ENCODE data around the gene DDX1. TPM values are rescaled to one million over a fixed set of nuclear protein-coding genes. Genes with fewer than 3 reads are reported as not detected.
"Not testable (repeated sequence)": the region's sequence is repeated elsewhere in the genome, so short reads cannot be mapped to it uniquely, and the experiment has no call there.

Gene DDX1
- total and polyA plus RNA-seq, 9 of the 15 experiments (the other 6 are each of a cell fraction or from before 2014, with no cell fraction given), result 116 to 277 (median 232) TPM

DNA sequence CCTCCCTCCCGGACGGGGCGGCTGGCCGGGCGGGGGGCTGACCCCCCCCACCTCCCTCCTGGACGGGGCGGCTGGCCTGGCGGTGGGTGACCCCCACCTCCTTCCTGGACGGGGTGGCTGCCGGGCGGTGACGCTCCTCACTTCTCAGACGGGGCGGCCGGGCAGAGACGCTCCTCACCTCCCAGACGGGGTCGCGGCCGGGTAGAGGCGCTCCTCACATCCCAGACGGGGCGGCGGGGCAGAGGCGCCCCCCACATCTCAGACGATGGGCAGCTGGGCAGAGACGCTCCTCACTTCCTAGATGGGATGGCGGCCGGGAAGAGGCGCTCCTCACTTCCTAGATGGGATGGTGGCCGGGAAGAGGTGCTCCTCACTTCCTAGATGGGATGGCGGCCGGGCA is 20.4 kb downstream of the DDX1 start:
- not testable (repeated sequence) for ATAC-seq
- peaks cover 74% of the 10 kb centered on the region for H3K36me3 ChIP-seq (ENCODE audit: control insufficient read depth, insufficient read depth, low read length)

DNA sequence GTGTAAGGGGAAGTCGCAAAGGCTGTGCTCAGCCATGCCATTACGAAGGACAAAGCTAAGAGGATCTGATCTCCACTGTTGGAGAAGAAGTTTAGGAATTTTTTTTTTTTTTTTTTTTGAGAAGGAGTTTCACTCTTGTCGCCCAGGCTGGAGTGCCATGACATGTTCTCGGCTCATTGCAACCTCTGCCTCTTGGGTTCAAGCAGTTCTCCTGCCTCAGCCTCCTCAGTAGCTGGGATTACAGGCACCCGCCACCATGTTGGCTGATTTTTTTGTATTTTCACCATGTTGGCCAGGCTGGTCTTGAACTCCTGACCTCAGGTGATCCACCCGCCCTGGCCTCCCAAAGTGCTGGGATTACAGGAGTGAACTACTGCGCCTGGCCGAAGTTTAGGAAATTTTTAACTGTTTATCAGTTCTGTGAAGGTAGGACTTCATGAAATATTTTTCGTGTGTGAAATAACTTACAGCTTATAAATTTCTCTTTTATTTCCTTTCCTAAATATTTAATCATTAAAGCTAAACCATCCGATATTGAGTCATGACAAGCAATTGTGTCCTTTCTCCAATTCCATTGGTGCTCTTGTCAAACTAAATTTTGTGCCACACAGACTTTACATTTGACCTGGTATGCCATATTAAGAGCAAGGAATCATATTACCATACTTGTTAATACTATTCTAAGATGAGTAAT is 22.2 kb downstream of the DDX1 start:
- H3K27ac ChIP-seq (ENCODE audit: extremely low read depth, low read depth, low read length), result no peak overlapping the region; the same call in 2 of the 3 replicates
- no peak overlapping the region for H3K4me2 ChIP-seq (ENCODE audit: insufficient read depth, low read length)
- no TSS peak for BruUV-seq (replicated peaks)
- H3K9me3 ChIP-seq (replicated peaks; ENCODE audit: control insufficient read depth, insufficient read depth, low read depth, low read length), result no peaks in the 10 kb centered on the region
- TF ChIP-seq SMAD2 (IDR thresholded peaks at IDR 0.05; ENCODE audit: low read depth, low read length) (no peak), HDAC3 (IDR thresholded peaks at IDR 0.05; ENCODE audit: borderline replicate concordance, partially characterized antibody) (no peak), SUPT5H (IDR thresholded peaks at IDR 0.05) (peak; percentile 22; the same call in 1 of the 2 replicates)
- H4K20me1 ChIP-seq (replicated peaks; ENCODE audit: control insufficient read depth, insufficient read depth, low read length), result no peaks in the 10 kb centered on the region
- H3K27me3 ChIP-seq (ENCODE audit: control insufficient read depth in 2 of 2, insufficient read depth in 2 of 2, low read length in 2 of 2), result no peaks in the 10 kb centered on the region
- ATAC-seq (peak; percentile 33; the same call in 1 of the 3 replicates), FAIRE-seq (no peak), DNase-seq (ENCODE audit: extremely low read depth in 1 of 4, low spot score in 3 of 4) (no peak)
- WGBS (ENCODE audit: insufficient coverage, low coverage, missing lambda C conversion rate), result 86% methylated on average over 9 of the region's 10 CpGs
- H3K36me3 ChIP-seq (ENCODE audit: control insufficient read depth, insufficient read depth, low read length), result peaks cover 74% of the 10 kb centered on the region
- no peak overlapping the region for H3K4me3 ChIP-seq
- no peaks in the 10 kb centered on the region; the same call in 2 of the 3 replicates for H3K79me2 ChIP-seq (ENCODE audit: control insufficient read depth, insufficient read depth, low read length)
- H3K9ac ChIP-seq (ENCODE audit: insufficient read depth in 1 of 2, low read depth in 2 of 2, low read length in 2 of 2), result no peak overlapping the region
- intact Hi-C loops (cut with micrococcal nuclease), result no loop called here
- H3K9me1 ChIP-seq (ENCODE audit: control insufficient read depth, insufficient read depth, low read length), result peaks cover 3% of the 10 kb centered on the region
- no peak overlapping the region for H2AFZ ChIP-seq (ENCODE audit: low read depth, low read length)
- ChIA-PET POLR2A (interaction anchor here (0.6 to 1.6 kb wide), 5 partner anchors 10 to 758 kb away, joined by 3 to 4 read pairs (median 3); partner anchors contain the start of gene DDX1), CTCF (ENCODE audit: low intra/inter-chr PET ratio) (no interaction called here)
- in situ Hi-C loops (cut with MboI), result no loop called here
- peaks cover 0 to 1% of the 10 kb centered on the region in 2 experiments; a peak in 1 of 5 replicates for H3K4me1 ChIP-seq (replicated peaks in 1 of 2; ENCODE audit: control insufficient read depth in 2 of 2, insufficient read depth in 2 of 2, low read length in 2 of 2)

More for the DNA sequence above, 20.4 kb downstream of the DDX1 start:
- DNase-seq (ENCODE audit: extremely low read depth in 1 of 4, low spot score in 3 of 4); H3K4me2 ChIP-seq (ENCODE audit: insufficient read depth, low read length); CTCF ChIA-PET (ENCODE audit: low intra/inter-chr PET ratio); H3K79me2 ChIP-seq (ENCODE audit: control insufficient read depth, insufficient read depth, low read length); BruUV-seq (replicated peaks); H3K4me3 ChIP-seq; in situ Hi-C loops (cut with MboI); H3K9ac ChIP-seq (ENCODE audit: insufficient read depth in 1 of 2, low read depth in 2 of 2, low read length in 2 of 2); H3K27me3 ChIP-seq (ENCODE audit: control insufficient read depth in 2 of 2, insufficient read depth in 2 of 2, low read length in 2 of 2); POLR2A ChIA-PET; H3K27ac ChIP-seq (ENCODE audit: extremely low read depth, low read depth, low read length); H2AFZ ChIP-seq (ENCODE audit: low read depth, low read length); intact Hi-C loops (cut with micrococcal nuclease); H3K9me1 ChIP-seq (ENCODE audit: control insufficient read depth, insufficient read depth, low read length); H4K20me1 ChIP-seq (replicated peaks; ENCODE audit: control insufficient read depth, insufficient read depth, low read length); H3K9me3 ChIP-seq (replicated peaks; ENCODE audit: control insufficient read depth, insufficient read depth, low read depth, low read length); FAIRE-seq; H3K4me1 ChIP-seq (replicated peaks in 1 of 2; ENCODE audit: control insufficient read depth in 2 of 2, insufficient read depth in 2 of 2, low read length in 2 of 2): not testable (repeated sequence)
- 0 out of 2 replicates have a peak, but pooled peaks have one; percentile 22 for TF ChIP-seq POLR2G (IDR thresholded peaks at IDR 0.05; ENCODE audit: low read depth, low read length)
- WGBS (ENCODE audit: insufficient coverage, low coverage, missing lambda C conversion rate), result 97% methylated on average over 6 of the region's 33 CpGs

Data from K562 (cell line).